Gastroesophageal sphincter (tissue), 3 donors: Measurements from ENCODE around the gene CYB561A3.

ENCODE experiments used
- CTCF ChIP-seq, 4 experiments: fragments of 200-600 bp in 2 of 4; fragments of 450-650 bp in 2 of 4; sonication (generic) in 1 of 4; IDR thresholded peaks; one replicate each; pipeline ENCODE4 v1.5.1; 2017 to 2019; ENCODE audit warnings: antibody characterized with exemption in 4 of 4, mild to moderate bottlenecking in 2 of 4, moderate library complexity in 2 of 4
- EP300 ChIP-seq: sonication (generic); formaldehyde crosslinking; IDR thresholded peaks from one replicate; pipeline ENCODE4 v1.6.1; 2017; ENCODE audit warnings: antibody characterized with exemption, mild to moderate bottlenecking
- POLR2AphosphoS5 ChIP-seq: sonication (generic); formaldehyde crosslinking; IDR thresholded peaks from one replicate; pipeline ENCODE4 v1.6.1; 2017; ENCODE audit warnings: antibody characterized with exemption

GRCh38 chr11:61378713-61379313, 17.1 kb upstream of the CYB561A3 start:
- TF ChIP-seq CTCF (IDR thresholded peaks at IDR 0.05): no peak
- peak; percentile 63 for TF ChIP-seq POLR2AphosphoS5
- no peak for TF ChIP-seq EP300
